ENCODE measurements around the gene RGS3.

Gene RGS3

DNA sequence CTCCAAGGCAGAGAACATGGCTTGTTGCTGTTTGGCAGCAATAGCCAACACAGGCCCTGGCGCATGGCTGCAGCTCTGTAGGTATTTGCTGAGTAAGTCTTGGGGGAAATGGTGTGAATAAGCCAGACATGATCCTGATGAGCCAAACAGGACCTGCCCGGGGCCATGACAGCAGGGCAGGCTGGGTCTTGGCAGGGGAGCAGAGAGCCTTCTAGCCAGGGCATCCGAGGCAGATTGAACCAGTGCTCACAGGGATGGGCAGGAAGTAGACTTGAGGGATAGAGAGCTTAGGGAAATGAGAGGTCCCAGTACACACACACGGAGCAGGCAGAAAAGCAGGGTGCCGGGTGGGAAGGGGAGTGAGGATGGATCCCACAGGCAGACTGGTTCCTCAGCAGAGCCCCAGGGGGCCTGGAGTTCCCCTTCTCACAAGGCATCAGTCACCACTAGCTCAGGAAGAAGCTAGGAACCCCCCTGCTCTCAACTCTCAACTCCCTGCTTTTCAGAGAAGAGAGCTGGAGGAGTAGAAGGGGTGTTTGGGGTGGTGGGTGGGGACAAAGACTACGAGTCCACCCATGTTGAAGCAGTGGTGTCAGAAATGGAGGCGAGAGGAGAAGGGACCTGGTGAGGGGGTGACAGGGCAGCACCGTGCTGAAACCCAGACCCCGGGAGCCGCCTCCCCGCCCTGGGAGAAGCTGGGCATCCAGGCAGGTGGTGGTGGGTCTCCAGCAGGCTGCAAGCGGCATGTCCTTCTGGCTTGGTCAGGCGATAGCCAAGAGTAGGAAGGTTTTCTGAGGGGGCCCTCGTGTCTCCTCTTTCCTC lies 111.1 kb downstream of the RGS3 start:
- no peak for DNase-seq

DNA sequence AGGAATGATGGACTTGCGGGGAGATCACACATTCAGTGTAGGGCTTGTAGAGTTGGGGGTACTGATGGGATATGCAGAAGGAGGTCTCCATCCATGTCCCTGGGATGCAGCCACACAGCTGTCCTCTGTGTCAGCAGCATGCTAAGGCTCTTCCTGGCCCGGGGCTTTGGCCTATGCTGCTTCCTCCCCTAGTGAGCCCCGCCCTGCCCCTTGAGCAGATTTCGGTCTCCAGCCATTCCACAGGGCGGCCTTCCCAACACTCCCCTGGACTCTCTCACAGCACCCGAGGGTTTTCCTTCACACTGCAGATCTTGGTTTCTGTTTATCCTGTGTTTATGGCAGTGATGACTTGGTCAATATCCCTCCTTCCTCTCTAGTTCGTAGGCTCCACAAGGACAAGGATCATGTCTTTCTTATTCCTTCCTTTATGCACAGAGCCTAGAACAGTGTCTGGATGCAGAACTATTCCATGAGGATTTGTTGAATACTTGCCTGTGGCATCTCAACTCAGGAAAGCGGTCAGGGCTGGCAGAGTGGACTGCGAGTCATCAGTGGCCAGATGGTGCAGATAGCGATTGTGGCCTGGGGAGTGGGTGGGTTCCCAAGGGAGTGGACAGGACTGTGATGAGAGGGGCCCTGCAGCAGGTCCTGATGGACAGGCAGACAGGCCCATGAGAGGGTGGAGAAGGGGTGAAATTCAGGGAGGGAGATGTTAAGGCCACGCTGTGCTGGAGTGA lies 114.2 kb downstream of the RGS3 start:
- no peak for DNase-seq

DNA sequence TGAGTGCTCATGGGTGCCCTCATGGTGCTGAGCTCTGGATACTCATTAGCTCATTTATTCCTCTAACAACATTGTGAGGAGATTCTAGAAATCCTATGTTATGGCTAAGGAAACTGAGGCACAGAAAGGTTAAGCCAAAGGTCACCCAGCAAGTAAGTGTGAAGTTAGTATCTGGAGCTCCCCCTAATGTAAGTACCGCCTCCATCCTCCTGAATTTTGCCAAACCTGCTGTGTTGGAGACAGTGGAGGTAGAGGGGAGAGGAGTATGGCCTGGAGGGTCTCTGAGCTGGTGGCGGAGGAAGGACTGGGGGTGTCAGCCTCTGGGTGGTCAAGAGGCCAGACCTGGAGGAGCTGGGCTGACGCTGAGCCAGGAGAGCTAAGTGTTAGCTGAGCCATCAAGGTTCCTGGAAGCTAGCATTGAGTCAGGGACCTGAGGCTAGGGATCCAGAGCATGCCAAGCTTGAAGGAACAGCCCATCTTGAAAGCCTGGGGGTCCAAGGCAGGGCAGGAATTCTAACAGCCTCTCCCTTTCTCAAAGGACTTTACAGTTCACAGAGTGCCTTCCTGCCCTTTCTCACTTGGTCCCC lies 114.8 kb downstream of the RGS3 start:
- DNase-seq: no peak

DNA sequence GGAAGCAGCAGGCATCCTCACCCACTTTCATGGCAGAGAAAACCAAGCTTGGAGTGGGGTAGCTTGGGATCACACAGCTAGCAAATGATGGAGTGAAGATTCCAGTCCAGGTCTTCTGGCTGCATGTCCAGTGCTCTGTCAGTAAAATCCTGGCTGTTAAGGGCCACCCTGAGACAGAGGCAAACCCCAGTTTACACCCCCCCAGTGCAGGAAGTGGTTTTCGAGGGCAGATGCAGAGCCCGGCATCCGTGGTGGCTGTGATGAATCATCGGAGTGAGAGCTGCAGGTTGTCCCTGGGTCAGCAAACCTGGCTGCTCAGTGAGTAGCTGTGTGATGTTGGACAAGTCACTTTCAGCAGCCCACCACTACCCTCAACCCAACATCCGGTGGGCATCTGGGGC lies 115.4 kb downstream of the RGS3 start:
- peak; percentile 53 for DNase-seq

DNA sequence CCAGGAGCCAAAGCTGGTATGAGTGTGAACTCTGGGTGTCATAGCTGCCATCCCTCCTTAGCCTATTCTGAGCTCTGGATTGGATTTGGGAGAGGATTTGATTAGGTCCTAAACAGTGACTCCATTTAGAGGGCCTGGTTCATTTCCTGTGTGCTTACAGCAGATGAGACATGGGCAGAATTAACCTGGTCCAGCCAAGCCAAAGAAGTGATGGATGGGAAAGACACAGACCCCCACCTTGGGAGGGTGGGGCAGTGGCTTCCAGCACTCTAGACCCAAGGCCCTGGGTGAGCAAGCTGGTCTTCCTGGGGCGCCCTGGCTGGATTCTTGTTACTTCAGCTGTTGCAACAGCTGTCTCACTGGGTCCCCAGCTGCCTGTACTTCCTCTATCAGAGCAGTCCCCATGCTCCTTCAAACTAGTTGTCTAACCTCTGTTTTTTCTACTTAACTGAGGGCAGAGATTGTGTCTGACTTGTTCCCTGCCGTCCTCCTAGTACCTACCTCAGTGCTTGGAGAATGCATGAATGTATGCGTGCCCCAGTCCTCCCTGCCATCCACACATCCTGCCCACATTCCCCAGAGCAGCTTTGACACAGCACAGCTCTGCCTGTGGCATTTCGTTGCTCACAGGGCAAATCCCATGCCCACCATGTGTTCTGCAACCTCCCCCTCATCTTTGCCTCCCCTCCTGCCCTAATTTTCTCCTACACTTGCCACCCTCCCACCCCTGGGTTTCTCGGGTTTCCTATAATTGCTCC lies 115.9 kb downstream of the RGS3 start:
- DNase-seq: peak; percentile 83

DNA sequence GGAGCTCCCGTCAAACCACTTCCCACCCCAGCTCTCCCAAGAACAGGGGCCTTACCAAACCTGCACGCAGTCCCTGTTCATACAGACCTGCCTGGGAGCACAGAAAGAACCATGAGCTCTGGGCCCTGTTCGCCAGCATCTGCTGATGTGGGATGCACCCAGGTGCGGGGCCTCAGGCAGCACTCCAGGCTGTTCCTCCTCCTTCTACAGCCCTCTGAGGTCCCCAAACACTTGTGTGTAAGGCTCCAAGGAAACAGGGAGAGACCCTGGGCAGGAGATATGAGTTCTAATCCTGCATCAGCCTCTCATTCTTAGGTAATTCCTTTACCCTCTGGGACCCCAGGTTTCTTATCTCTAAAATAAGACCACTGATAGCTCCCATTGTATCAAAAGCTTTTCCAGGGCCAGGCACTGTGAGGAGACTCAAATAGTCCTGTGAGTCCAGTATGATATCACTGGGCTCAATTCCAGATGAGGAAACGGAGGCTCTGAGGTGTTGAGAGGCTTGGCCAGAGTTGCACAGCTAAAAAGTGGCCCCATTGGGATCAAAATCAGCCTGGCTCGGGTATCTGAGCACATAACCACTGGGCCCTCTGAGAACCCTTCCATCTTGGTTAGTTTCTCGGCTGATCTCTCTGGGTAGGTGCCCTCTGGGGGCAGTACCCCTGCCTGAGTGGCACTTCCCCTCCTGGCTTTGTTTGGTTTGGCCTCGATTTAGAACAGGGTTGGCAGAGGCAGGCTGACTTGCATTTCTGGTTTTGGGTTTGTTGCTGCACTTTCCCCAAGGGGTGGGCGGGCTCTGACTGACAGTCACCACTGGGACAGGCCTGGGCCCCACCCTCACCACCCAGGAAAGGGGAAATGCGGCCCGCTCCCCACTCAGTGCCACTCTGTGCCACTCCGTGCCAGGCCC lies 116.8 kb downstream of the RGS3 start:
- peak; percentile 93 for DNase-seq

DNA sequence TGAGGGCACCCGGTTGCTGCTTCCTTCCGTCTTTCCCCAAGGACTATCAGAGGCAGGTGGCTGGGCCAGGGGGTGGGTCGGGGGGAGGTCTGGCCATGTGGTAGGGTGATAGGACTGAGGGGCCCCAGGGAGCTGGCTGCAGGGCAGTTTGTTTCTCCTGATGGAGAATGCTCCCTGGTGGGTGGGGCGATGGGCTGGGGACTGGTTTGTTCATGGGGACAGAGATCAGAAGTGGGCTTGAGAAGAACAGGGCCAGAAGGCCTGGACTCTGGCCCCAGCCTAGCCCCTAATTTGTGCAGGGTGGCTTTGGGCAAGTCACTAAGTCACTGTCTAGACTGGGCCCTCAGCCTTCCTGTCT lies 117.4 kb downstream of the RGS3 start:
- DNase-seq: no peak

DNA sequence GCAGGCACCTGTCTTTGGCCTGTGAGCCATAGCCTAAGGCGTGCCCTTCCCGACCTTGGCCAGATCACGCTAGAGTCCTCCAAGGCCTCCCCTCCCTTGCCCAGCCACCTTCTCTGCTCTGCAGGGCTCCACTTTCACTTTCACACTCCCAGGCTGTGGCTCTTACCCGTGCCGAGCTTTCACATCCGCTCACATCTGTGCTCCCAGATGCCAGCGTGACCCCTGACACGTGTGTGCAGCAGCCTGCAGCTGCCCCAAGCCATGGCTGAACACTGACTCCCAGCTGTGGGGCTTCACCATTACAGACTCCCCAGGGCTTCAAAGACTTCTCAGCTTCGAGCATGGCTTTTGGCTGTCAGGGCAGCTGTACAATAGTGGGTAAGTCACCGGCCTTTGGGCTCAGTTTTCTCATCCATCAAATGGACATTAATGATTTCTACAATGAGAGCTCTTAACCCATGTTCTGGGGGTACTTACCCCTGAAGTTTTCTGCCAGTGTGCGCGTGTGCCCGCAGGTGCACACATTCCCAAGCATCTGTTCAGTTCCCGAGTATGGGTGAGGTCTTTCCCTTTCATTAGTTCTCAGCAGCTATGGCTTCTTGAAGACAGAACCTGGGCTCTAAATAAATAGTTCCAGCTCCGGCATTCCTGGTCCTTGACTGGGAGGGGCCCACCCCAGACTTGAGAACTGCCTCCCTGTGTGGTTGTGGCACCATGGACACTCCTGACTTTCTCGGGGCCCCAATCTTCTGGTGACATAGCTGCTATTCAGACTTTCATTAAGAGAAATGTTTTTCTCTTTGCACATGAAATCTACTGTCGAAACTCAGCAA lies 118.6 kb downstream of the RGS3 start:
- DNase-seq: peak; percentile 96

DNA sequence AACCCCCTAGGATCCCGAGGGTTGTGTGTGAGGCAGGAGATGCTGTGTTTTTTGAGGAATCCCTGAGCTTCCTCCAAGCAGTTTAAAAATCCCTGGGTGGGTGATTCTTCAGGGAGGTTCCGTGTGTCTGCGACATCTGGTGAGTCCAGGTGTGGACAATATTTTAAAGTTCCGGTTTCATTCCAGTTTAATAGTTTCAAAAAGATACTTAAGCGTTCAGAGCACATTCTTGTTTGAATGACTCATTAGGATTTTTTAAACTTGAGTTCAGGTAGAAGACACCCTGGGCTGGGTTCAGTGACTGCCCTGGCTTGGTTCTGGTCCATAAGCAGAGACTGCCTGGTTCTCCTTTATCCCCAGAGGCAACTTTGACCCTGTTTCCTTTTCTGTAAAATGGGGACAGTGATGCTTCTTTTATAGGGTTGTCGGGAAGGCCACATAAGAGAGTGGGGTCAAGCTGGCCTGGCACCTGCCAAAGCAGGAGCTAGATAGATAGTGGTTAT lies 119.2 kb downstream of the RGS3 start:
- no peak for DNase-seq

DNA sequence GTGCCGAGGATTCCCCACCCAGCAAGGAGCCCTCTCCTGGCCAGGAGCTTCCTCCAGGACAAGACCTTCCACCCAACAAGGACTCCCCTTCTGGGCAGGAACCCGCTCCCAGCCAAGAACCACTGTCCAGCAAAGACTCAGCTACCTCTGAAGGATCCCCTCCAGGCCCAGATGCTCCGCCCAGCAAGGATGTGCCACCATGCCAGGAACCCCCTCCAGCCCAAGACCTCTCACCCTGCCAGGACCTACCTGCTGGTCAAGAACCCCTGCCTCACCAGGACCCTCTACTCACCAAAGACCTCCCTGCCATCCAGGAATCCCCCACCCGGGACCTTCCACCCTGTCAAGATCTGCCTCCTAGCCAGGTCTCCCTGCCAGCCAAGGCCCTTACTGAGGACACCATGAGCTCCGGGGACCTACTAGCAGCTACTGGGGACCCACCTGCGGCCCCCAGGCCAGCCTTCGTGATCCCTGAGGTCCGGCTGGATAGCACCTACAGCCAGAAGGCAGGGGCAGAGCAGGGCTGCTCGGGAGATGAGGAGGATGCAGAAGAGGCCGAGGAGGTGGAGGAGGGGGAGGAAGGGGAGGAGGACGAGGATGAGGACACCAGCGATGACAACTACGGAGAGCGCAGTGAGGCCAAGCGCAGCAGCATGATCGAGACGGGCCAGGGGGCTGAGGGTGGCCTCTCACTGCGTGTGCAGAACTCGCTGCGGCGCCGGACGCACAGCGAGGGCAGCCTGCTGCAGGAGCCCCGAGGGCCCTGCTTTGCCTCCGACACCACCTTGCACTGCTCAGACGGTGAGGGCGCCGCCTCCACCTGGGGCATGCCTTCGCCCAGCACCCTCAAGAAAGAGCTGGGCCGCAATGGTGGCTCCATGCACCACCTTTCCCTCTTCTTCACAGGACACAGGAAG lies 120.2 kb downstream of the RGS3 start:
- DNase-seq: no peak

DNA sequence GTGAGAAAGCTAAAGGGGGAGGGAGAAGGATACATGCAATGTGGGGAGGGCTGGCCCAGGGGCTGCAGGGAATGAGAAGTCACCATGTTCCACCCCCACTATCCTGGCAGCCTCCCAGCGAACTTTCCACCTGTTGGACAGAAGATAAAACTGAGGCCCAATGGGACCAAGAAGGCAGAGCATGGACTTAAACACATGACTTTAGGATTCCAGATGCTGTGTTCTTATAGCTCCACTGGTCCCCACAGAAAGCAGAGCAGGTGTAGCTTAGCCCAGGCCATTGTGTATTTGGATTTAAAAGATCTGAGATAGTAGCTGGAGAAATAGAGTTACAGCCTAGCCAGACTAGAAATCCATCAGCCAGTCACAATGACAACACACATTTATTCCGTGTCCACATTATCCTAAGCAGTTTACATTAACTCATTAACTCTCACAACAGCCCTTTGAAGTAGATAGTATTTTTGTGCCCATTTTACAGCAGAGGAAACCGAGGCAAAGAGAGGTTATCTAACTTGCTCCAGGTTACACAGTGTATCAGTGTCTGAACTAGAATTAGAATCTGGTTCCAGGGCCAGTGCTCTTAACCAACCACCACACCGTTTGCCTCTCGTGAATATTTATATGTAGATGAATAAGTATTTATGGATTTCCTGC lies 121.0 kb downstream of the RGS3 start:
- DNase-seq: no peak

DNA sequence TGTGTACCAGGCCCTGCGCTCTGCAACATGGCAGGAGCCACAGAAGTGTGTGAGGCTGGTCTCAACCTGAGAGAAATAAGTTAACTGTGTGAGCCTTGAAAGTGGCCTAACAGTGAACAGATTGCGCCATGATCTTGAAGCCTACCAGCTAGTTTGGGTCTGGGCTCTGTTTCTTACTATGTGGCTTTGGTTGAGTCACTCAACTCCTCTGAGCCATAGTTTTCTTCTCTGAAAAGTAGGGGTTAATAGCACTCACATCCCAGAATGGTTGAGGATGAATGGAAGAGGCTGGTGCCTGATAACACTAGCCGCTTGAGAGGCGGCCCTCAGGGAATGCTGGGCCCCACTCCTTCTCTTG lies 121.5 kb downstream of the RGS3 start:
- no peak for DNase-seq

DNA sequence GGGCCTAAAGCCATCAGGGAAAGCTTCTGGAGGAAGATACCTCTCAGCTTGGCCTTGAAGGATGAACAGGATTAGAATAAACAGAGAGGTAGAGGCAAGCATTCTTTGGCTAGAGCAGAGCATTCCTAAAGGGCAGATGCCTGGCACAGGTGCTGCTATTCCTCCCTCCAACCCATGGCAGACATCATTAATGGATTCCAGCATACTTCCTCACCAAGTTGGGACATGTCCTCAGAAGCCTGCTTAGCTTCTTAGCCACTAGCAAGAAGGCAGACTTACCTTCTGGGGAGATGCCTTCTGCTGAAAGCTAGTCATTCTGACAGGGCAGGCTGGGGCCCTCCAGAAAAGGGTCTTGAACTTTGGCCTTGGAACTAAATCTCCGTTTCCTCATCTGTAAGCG lies 122.0 kb downstream of the RGS3 start:
- DNase-seq: no peak

DNA sequence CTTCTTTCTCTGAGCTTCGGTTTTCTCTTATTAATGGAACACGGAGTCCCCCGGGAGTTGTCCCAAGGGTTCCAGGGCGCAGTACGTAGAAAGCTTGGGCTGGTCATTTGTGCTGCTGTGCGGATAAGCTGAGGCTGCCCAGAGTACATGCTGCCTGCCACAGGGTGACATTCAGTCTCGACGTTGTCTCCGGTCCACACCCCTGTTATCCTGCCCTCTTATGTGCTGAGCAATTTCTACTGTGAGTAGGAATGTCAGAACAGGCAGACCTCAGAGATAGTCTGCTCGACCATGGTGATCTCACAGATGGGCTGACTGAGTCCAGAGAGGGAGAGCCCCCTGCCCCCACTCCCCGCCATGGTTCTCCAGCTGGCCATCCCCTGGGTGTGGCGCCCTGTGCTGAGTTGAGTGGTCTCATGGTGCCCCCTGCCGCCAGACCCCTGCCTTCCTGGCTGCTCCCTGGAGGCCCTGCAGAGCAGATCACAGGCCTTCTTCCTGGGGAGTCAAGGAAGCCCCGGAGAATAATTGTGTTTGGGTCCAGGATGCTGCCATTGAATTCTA lies 124.0 kb downstream of the RGS3 start:
- DNase-seq: no peak

DNA sequence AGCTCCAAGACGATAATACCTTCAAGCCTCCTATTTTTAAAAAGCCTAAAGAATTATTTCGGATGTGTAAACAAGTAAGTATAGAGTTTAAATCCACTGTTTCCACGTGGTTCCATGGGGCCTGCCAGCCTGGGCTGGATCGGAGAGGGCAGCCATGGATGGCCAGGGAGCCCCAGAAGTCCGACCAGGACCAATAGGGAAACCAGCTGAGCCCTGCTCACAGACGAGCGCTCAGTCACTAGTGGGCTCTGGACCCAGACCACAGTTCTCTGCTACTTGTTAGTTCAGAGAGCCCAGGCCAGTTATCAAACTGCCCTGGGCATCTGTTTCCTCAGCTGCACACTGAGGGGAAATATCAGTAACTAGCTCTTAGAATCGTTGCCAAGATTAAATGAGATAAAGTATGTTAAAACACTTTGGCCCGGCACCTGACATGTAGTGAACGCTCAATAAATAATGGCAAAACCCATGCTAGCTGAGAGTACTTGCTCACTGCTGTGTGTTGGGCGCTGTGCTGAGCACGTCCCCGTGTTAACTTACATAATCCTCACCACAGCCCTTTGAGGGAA lies 124.8 kb downstream of the RGS3 start:
- DNase-seq: no peak

DNA sequence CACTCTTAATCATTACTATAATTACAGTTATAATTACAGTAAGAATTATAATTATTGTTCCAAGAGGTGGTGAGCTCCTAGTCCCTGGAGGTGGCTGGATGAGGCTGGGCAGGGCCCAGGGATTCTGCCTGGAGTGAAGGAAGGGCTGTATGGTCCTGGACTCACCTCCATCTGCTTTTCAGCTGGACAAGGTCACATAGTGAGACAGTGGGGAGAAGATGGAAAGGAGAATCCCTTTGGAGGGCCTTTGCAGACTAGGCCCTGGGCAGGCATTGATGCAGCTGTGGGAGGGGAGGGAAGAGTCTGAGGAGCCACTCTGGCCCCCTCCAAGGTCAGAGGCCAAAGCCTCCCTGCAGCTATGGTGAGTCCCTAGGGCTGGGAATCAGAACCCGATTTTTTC lies 125.4 kb downstream of the RGS3 start:
- no peak for DNase-seq

DNA sequence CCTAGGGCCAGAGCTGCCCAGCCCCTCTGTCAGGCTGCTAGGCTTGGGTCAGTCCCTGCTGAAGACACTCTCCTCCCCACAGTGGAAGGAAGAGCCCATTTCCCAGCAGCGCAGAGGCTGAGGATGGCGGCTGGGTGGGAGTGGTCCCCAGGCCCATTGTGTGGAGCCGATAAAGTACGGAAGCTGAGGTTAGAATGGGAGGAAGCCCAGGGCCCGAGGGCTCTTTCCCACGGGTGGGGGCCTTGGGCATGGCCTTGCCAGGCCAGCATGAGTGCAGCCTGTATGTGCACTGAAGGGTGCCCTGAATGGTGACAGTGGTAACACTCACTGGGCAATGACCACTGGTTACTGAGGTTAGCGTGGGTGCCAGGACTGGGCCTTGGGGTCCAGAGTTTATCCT lies 125.9 kb downstream of the RGS3 start:
- DNase-seq: no peak

DNA sequence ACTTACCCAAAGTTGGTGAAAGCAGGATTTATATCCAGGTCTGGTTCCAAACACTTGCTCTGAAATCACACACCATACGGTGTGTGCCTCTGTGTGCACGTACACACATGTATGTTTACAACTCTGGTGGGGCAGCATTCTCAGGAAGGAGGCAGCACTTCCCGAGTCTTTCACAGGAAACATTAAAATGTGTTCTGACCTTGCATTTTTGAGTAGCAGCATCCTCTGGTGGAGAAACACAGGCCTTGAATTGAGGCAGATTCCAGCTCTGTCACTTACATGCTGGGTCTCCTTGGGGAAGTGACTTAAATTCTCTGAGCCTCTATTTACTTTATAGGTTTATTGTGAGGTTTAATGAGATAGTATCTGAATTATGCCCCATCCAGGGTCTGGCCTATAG lies 126.4 kb downstream of the RGS3 start:
- peak; percentile 30 for DNase-seq

DNA sequence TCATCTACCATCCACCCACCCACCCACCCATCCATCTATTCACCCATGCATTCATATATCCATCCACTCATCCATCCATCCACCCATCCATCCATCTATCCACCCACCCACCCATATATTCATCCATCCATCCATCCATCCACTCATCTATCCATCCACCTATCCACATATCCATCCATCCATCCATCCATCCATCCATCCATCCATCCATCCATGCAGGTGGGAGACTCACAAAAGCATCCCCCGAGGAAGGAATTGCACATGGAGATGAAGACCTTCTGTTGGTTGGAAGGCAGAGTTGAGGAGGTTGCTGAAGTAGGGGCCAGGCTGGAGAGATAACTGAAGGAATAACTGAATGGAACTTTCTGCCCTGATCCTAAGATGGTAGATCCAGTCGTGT lies 126.9 kb downstream of the RGS3 start:
- DNase-seq: no peak

Measured in suppressor macrophage treated with lipopolysaccharide for 4 hours (primary cell).